Measurements from ENCODE around the gene AGK. TPM values are rescaled to one million over a fixed set of nuclear protein-coding genes. Genes with fewer than 3 reads are reported as not detected.
A peak's percentile ranks its signal among the peaks of the same experiment; 100 is the strongest.

Gene AGK
- 23.1 TPM for polyA plus RNA-seq

DNA sequence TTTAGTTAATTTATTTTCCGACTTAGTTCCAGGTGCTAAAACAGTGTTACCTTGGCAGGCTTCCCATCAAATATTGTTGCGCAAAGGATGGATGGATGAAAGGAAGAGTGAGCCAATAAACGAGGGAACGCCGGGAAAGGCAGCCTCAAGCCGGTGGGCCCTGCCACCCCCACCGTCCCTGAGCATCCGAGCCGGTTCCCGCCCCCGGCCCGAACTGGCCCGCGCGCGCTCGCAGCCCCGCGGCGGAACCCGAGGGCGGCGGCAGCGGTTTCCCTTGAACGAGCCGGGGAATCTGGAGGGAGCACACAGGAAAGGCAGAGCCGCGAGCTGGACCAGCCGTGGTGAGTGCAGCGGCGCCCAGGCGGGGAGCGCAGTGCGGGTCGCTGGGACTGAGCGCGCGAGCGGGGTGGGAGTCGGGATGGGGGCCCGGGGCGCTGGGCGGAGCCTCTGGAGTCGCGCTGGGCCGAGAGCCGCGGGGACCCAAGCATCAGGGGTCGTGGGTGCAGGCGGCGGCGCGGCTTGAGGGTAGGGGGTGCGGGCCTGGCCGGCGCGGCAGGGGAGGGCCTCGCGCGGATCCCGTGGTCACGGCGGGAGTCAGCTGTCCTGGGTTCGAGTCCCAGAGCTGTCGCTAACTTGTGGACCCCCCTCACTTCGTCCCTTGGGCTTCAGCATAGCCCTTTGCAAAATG lies at the start of gene AGK:
AGK (plus strand) TSS at position 317 of the 688 bp plus-strand sequence. CDS start 4,057 bp downstream, outside the sequence.
- H3K4me1 Mint-ChIP-seq: peaks cover 27 to 30% (median 28%) of the 10 kb centered on the region in 3 donors
- peaks cover 0 to 2% (median 0%) of the 10 kb centered on the region in 3 donors for H3K9me3 Mint-ChIP-seq
- H3K27me3 Mint-ChIP-seq: peaks cover 1% of the 10 kb centered on the region
- H3K4me3 Mint-ChIP-seq: peak within 1 kb of the TSS; percentile 88 to 97 (median 91)
- H3K36me3 Mint-ChIP-seq: peaks cover 11% of the 10 kb centered on the region
- H3K27ac Mint-ChIP-seq: peak within 1 kb of the TSS; percentile 54 to 85 (median 60)

- Mint-ChIP-seq H3K4me3 (no peak overlapping the region), H3K36me3 (no peaks in the 10 kb centered on the region), H3K27ac (no peak overlapping the region), H3K4me1 (no peaks in the 10 kb centered on the region), H3K27me3 (peaks cover 7% of the 10 kb centered on the region), H3K9me3 (no peaks in the 10 kb centered on the region)
Observed at GRCh38 chr7:141501451-141501850, 49.8 kb upstream of the AGK start.

- H3K27ac Mint-ChIP-seq: peak overlapping the region in 1 of 3 donors; percentile 60
- H3K4me3 Mint-ChIP-seq: peak overlapping the region in 3 of 4 donors; percentile 70 to 94 (median 88)
Observed at GRCh38 chr7:141511316-141511675, 39.9 kb upstream of the AGK start.

GRCh38 chr7:141511676-141512396 lies 39.4 kb upstream of the AGK start:
- peaks cover 33% of the 10 kb centered on the region for H3K27me3 Mint-ChIP-seq
- H3K36me3 Mint-ChIP-seq: no peaks in the 10 kb centered on the region
- peaks cover 4 to 12% (median 5%) of the 10 kb centered on the region in 3 donors for H3K4me1 Mint-ChIP-seq
- peaks cover 0 to 5% (median 0%) of the 10 kb centered on the region in 3 donors for H3K9me3 Mint-ChIP-seq
- H3K4me3 Mint-ChIP-seq: peak overlapping the region; percentile 39 to 94 (median 79)
- peak overlapping the region in 1 of 3 donors; percentile 60 for H3K27ac Mint-ChIP-seq

More at GRCh38 chr7:141511316-141511675, 39.9 kb upstream of the AGK start:
- Mint-ChIP-seq H3K4me1 (peaks cover 4 to 12% (median 5%) of the 10 kb centered on the region in 3 donors), H3K27me3 (peaks cover 33% of the 10 kb centered on the region), H3K36me3 (no peaks in the 10 kb centered on the region), H3K9me3 (peaks cover 0 to 5% (median 0%) of the 10 kb centered on the region in 3 donors)

GRCh38 chr7:141512597-141512996 lies 38.6 kb upstream of the AGK start:
- H3K27me3 Mint-ChIP-seq: peaks cover 33% of the 10 kb centered on the region
- H3K4me1 Mint-ChIP-seq: peaks cover 4 to 12% (median 5%) of the 10 kb centered on the region in 3 donors
- H3K36me3 Mint-ChIP-seq: no peaks in the 10 kb centered on the region
- H3K27ac Mint-ChIP-seq: no peak overlapping the region
- peak overlapping the region; percentile 39 to 94 (median 79) for H3K4me3 Mint-ChIP-seq
- peaks cover 0 to 5% (median 0%) of the 10 kb centered on the region in 3 donors for H3K9me3 Mint-ChIP-seq

- Mint-ChIP-seq H3K9me3 (peaks cover 0 to 5% (median 0%) of the 10 kb centered on the region in 3 donors), H3K4me3 (no peak overlapping the region), H3K36me3 (peaks cover 2% of the 10 kb centered on the region), H3K4me1 (peaks cover 4 to 12% (median 5%) of the 10 kb centered on the region in 3 donors), H3K27me3 (peaks cover 26% of the 10 kb centered on the region), H3K27ac (no peak overlapping the region)
Observed at GRCh38 chr7:141513720-141514119, 37.5 kb upstream of the AGK start.

- Mint-ChIP-seq H3K27ac (no peak overlapping the region), H3K4me1 (peaks cover 4 to 9% (median 4%) of the 10 kb centered on the region in 3 donors), H3K27me3 (peaks cover 19% of the 10 kb centered on the region), H3K36me3 (peaks cover 2% of the 10 kb centered on the region), H3K9me3 (peaks cover 0 to 5% (median 0%) of the 10 kb centered on the region in 3 donors), H3K4me3 (no peak overlapping the region)
Observed at GRCh38 chr7:141515941-141516340, 35.3 kb upstream of the AGK start.

GRCh38 chr7:141519623-141520022 lies 31.6 kb upstream of the AGK start:
- Mint-ChIP-seq H3K4me3 (no peak overlapping the region), H3K27ac (no peak overlapping the region)

DNA sequence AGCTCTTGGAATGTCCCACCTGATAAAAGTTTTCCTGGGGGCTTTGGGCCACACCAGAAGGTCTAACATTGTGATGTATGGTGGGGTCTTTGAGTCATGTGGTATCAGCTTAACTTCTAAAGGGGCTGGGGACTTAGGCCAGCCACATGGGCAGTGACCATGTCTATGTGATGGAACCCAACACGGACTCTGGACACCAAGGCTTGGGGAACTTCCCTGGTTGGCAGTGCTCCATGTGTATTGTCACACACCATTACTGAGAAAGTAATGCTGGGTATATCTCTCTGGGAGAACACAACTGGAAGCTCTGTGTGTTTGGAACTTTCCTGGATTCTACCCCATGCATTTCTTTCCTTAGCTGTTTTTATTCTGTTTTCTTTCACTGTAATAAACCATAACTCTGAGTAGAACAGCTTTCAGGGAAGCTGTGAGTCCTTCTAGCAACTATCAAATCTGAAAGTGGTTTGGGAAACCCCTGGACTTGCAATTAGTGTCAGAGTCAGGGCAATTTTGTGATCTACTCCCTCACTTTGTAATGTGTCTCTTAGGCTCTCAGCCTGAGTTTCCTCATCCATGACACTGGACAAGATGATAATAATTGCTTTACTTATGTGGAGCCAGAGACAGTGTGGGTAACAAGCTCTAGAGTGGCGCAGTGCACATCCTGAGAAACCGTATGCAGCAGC lies 28.4 kb upstream of the AGK start:
- Mint-ChIP-seq H3K4me1 (no peaks in the 10 kb centered on the region), H3K27me3 (peaks cover 8% of the 10 kb centered on the region), H3K27ac (no peak overlapping the region), H3K4me3 (no peak overlapping the region), H3K36me3 (peaks cover under 1% of the 10 kb centered on the region), H3K9me3 (peaks cover 0 to 1% (median 0%) of the 10 kb centered on the region in 3 donors)

More at GRCh38 chr7:141519623-141520022, 31.6 kb upstream of the AGK start:
- Mint-ChIP-seq H3K36me3 (peaks cover 2% of the 10 kb centered on the region), H3K27me3 (peaks cover 6% of the 10 kb centered on the region), H3K9me3 (peaks cover 0 to 2% (median 1%) of the 10 kb centered on the region in 3 donors), H3K4me1 (no peaks in the 10 kb centered on the region)

DNA sequence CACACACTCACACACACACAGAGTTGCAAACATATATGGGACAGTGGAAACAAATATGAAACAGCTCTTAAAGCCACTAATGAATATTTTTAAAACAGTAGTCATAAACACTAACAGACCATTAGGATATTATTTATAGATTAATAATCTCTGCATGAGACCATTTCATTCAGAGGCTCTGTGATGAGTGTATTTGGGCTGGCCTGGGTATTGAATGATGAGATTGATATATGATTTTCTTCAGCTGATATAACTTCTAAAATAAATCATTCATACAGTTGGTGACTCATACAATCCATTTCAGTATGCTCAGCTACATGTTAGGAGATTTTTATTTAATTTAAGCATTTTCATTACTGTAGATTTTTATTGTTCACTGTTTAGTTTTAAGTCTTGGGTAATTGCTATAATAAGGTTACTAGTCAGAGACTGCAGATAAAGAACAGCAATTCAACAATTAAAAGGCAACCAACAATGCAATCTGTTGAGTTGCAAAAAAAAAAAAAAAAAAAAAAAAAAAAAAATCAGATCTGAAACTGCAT lies 25.2 kb upstream of the AGK start:
- Mint-ChIP-seq H3K4me3 (no peak overlapping the region), H3K36me3 (no peaks in the 10 kb centered on the region)

DNA sequence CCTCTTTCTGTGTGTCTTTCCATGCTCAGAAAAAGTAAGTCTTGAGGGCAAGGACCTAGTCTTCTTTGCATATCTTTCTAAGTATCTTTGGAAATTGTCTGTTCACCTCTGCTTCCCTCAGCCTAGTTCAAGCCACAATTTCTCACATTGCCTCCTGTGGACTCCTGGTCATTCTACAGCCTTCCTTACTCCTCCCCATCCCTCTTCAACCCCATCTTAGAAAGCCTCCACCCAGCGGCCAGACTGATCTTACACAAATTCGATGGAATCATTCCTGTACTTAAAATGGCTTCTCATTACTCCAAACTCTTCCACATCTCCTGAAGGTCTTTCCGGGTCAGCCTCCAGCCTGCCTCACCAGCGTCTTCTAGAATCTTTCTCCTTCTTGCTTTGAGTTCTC lies 24.1 kb upstream of the AGK start:
- Mint-ChIP-seq H3K27me3 (peaks cover 7% of the 10 kb centered on the region), H3K36me3 (no peaks in the 10 kb centered on the region), H3K27ac (no peak overlapping the region), H3K4me3 (no peak overlapping the region), H3K4me1 (no peaks in the 10 kb centered on the region), H3K9me3 (peaks cover 0 to 1% (median 0%) of the 10 kb centered on the region in 3 donors)

More for the DNA sequence above, 25.2 kb upstream of the AGK start:
- Mint-ChIP-seq H3K27me3 (peaks cover 7% of the 10 kb centered on the region), H3K27ac (no peak overlapping the region), H3K9me3 (peaks cover 0 to 1% (median 0%) of the 10 kb centered on the region in 3 donors), H3K4me1 (no peaks in the 10 kb centered on the region)

- Mint-ChIP-seq H3K4me1 (peaks cover 0 to 2% (median 0%) of the 10 kb centered on the region in 3 donors), H3K9me3 (peaks cover 0 to 1% (median 0%) of the 10 kb centered on the region in 3 donors), H3K27ac (no peak overlapping the region), H3K4me3 (no peak overlapping the region), H3K36me3 (no peaks in the 10 kb centered on the region), H3K27me3 (peaks cover 7% of the 10 kb centered on the region)
Observed at GRCh38 chr7:141528399-141528798, 22.8 kb upstream of the AGK start.

DNA sequence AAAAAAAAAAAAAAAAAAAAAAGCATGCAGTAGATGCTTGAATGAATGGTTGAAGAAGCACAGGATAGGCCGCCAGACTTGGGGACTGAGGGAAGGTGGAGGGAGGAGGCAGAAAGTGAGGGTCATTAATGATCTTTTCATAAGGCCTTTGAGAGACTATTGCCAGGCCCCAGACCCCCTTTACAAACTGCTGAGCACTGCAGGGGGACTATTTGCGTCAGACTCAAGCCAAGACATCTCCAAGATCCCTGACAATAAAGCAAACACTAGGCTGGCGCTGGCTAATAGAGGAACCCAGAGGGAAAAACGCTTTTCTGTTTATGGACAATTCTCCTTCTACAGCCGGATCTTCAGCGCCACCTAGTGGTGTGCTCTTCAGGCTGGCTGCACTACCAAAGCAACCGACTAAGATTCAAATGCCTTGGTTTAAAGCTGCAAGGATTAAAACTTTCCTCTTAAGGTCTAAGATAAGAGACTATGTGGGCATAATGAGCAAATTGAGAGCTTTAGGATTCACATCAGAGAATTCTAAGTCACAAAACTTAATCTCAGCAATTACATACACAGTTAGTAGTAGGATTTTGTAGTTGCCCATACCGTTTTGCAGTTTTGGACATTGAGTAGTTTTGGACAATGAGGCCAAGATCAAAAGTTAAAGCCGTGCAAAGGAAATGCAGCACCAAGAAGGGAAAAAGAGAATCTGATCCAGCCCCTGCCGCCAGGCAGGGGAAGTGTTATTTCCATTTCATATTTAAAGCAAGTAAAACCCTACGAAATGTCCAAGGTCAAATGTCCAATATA lies 17.9 kb upstream of the AGK start:
- Mint-ChIP-seq H3K36me3 (no peaks in the 10 kb centered on the region), H3K9me3 (no peaks in the 10 kb centered on the region), H3K4me3 (peak overlapping the region in 1 of 4 donors; percentile 30), H3K4me1 (peaks cover 0 to 2% (median 0%) of the 10 kb centered on the region in 3 donors), H3K27me3 (peaks cover 8% of the 10 kb centered on the region), H3K27ac (no peak overlapping the region)

Measured in IgD-negative memory B cell (primary cell).